22Rv1 (cell line): ENCODE results near the gene GPC5.

Experiments
- H3K27ac ChIP-seq: fragments of 450-650 bp; 2 replicates; pipeline ENCODE4 v1.5.1; 2017
- CTCF ChIP-seq: fragments of 450-650 bp; IDR thresholded peaks from 2 replicates; pipeline ENCODE4 v1.5.1; 2017; ENCODE audit warnings: mild to moderate bottlenecking
- ZFX ChIP-seq: fragments of 450-650 bp; IDR thresholded peaks from 2 replicates; pipeline ENCODE4 v1.6.1; 2017; ENCODE audit warnings: antibody characterized with exemption, borderline replicate concordance

GPC5 gene

GRCh38 chr13:92807966-92808365 is 1409.5 kb downstream of the GPC5 start:
- TF ChIP-seq CTCF (no peak), ZFX (no peak)
- no peak overlapping the region for H3K27ac ChIP-seq

- TF ChIP-seq CTCF (no peak), ZFX (no peak)
- no peak overlapping the region for H3K27ac ChIP-seq
These were observed 1422.9 kb downstream of the GPC5 start for GRCh38 chr13:92821324-92821723.

- no peak for TF ChIP-seq ZFX
- TF ChIP-seq CTCF: no peak
- H3K27ac ChIP-seq: no peak overlapping the region
These were observed 1424.6 kb downstream of the GPC5 start for GRCh38 chr13:92823059-92823458.

GRCh38 chr13:92825938-92826596 is 1427.6 kb downstream of the GPC5 start:
- H3K27ac ChIP-seq: no peak overlapping the region
- TF ChIP-seq ZFX (no peak), CTCF (no peak)

- TF ChIP-seq CTCF (no peak), ZFX (no peak)
- H3K27ac ChIP-seq: no peak overlapping the region
These were observed 1429.1 kb downstream of the GPC5 start for GRCh38 chr13:92827503-92827902.

- H3K27ac ChIP-seq: no peak overlapping the region
- no peak for TF ChIP-seq ZFX
- TF ChIP-seq CTCF: no peak
These were observed 1431.5 kb downstream of the GPC5 start for GRCh38 chr13:92829930-92830329.

- H3K27ac ChIP-seq: no peak overlapping the region
- TF ChIP-seq ZFX (no peak), CTCF (no peak)
These were observed 1432.4 kb downstream of the GPC5 start for GRCh38 chr13:92830821-92831220.
